Testis (tissue), 3 donors: ENCODE results near the gene MGAT3. TPM values are rescaled to one million over a fixed set of nuclear protein-coding genes. Genes with fewer than 3 reads are reported as not detected.

Experiments
- DNase-seq: peaks from one replicate; pipeline ENCODE4 v3.0.0-alpha.2; 2019
- H3K27ac ChIP-seq, 2 donors: fragments of 200-600 bp; sonication (generic); one replicate each; pipeline ENCODE4 v1.5.1; 2019
- H3K27me3 ChIP-seq: fragments of 200-600 bp; sonication (generic); one replicate; pipeline ENCODE4 v1.5.1; 2019
- H3K36me3 ChIP-seq: fragments of 200-600 bp; sonication (generic); one replicate; pipeline ENCODE4 v1.5.1; 2017; ENCODE audit warnings: low read depth; ENCODE audit errors: missing control alignments
- H3K4me1 ChIP-seq: fragments of 200-600 bp; sonication (generic); one replicate; pipeline ENCODE4 v1.5.1; 2019
- H3K4me3 ChIP-seq, 2 donors: fragments of 200-600 bp; sonication (generic); one replicate each; pipeline ENCODE4 v1.5.1; 2017 to 2019
- H3K9me3 ChIP-seq: fragments of 200-600 bp; sonication (generic); one replicate; pipeline ENCODE4 v1.5.1; 2017
- POLR2A ChIP-seq: fragments of 450-650 bp; IDR thresholded peaks from one replicate; pipeline ENCODE4 v1.6.1; 2017; ENCODE audit warnings: antibody characterized with exemption, mild to moderate bottlenecking, moderate library complexity
- whole genome bisulfite sequencing, 2 donors: methylation state at CpG; one replicate each; pipeline ENCODE4 v1.1.5; 2018; 5-methylcytosine and 5-hydroxymethylcytosine counted together
- intact Hi-C: fragments of 100-400 bp; cut with DNase I; formaldehyde crosslinking; loops from one replicate; pipeline ENCODE4 v1.15.1; 2023; ENCODE audit warnings: low total_unique reads
- polyA plus RNA-seq: library from polyadenylated mRNA; stranded (reverse); fragments of 350-450 nt; fragmentation: Illumina TruSeq; extraction: RNeasy Lipid Tissue Mini Kit (QIAGEN cat#74804); gene quantifications from one replicate; pipeline ENCODE4 v1.2.3, GENCODE V29; 2014; ENCODE audit warnings: low read depth, low replicate concordance; ENCODE audit not compliant: insufficient read depth
- total RNA-seq, 2 donors: library from RNA; depleted of rRNA; stranded (reverse); fragments of >200 nt; gene quantifications; one replicate each; pipeline ENCODE4 v1.2.3, GENCODE V29; 2016
- TF ChIP-seq, protein P1 (sequence below), 3 experiments: fragments of 450-650 bp in 2 of 3; fragments of 200-600 bp in 1 of 3; sonication (generic) in 1 of 3; IDR thresholded peaks; one replicate each; pipeline ENCODE4 v1.5.1; 2016 to 2019; ENCODE audit warnings: antibody characterized with exemption in 3 of 3, mild to moderate bottlenecking in 2 of 3, moderate library complexity in 1 of 3

The MGAT3 gene
- total and polyA plus RNA-seq, 3 donors from 2014 or later = 4.6 to 9.7 (median 6.4) TPM

DNA sequence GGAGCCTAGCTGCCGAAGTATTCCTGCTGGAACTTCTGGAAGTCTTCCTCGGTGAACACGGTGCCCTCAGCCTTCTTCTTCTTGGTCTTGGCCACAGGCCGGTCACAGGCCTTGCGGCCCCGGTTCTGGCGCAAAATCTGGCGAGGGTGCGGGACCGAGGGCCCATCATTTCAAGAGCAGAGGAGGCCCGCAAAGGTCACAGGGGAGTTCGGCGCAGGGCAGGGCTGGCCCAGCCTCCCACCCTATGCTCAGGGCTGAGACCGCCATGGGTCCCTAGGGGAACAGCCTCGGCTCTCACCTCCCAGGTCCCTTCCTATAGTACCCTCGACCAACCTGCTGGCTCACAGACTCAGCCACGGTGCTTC lies 72.7 kb downstream of the MGAT3 start:
- peak overlapping the region in 1 of 2 donors; percentile 42 for H3K27ac ChIP-seq
- TF ChIP-seq, protein P1, sequence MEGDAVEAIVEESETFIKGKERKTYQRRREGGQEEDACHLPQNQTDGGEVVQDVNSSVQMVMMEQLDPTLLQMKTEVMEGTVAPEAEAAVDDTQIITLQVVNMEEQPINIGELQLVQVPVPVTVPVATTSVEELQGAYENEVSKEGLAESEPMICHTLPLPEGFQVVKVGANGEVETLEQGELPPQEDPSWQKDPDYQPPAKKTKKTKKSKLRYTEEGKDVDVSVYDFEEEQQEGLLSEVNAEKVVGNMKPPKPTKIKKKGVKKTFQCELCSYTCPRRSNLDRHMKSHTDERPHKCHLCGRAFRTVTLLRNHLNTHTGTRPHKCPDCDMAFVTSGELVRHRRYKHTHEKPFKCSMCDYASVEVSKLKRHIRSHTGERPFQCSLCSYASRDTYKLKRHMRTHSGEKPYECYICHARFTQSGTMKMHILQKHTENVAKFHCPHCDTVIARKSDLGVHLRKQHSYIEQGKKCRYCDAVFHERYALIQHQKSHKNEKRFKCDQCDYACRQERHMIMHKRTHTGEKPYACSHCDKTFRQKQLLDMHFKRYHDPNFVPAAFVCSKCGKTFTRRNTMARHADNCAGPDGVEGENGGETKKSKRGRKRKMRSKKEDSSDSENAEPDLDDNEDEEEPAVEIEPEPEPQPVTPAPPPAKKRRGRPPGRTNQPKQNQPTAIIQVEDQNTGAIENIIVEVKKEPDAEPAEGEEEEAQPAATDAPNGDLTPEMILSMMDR (IDR thresholded peaks at IDR 0.05) = no peak
- no peak for TF ChIP-seq POLR2A
- H3K27me3 ChIP-seq = no peaks in the 10 kb centered on the region
- no peak overlapping the region for H3K4me3 ChIP-seq
- 27 to 39% methylated on average over 13 to 17 of the region's 17 CpGs for WGBS, 2 donors
- intact Hi-C loops = loop anchor here (10.0 kb wide), 2 partner anchors 215 to 355 kb away; partner anchors contain the start of gene RPL3
- no peaks in the 10 kb centered on the region for H3K9me3 ChIP-seq
- no peak for DNase-seq
- no peaks in the 10 kb centered on the region for H3K36me3 ChIP-seq
- H3K4me1 ChIP-seq = peaks cover 48% of the 10 kb centered on the region

GRCh38 chr22:39530116-39530515 lies 73.3 kb downstream of the MGAT3 start:
- 71 to 77% methylated on average over 6 of the region's 6 CpGs for WGBS, 2 donors
- no peak for DNase-seq

GRCh38 chr22:39530692-39531331 lies 74.0 kb downstream of the MGAT3 start:
- 56 to 58% methylated on average over 8 to 9 of the region's 9 CpGs for WGBS, 2 donors
- intact Hi-C loops = no loop called here
- Histone ChIP-seq H3K4me1 (peaks cover 41% of the 10 kb centered on the region), H3K4me3 (no peak overlapping the region), H3K9me3 (no peaks in the 10 kb centered on the region), H3K27me3 (no peaks in the 10 kb centered on the region), H3K36me3 (no peaks in the 10 kb centered on the region), H3K27ac (no peak overlapping the region)
- TF ChIP-seq, protein P1 (IDR thresholded peaks at IDR 0.05) = peak in 2 of 3 experiments; percentile 24 to 46
- no peak for TF ChIP-seq POLR2A
- no peak for DNase-seq

More at GRCh38 chr22:39530116-39530515, 73.3 kb downstream of the MGAT3 start:
- H3K27me3 ChIP-seq = no peaks in the 10 kb centered on the region
- H3K4me1 ChIP-seq = peaks cover 41% of the 10 kb centered on the region
- no peak overlapping the region for H3K4me3 ChIP-seq
- intact Hi-C loops = no loop called here
- H3K27ac ChIP-seq = no peak overlapping the region
- H3K9me3 ChIP-seq = no peaks in the 10 kb centered on the region
- no peak for TF ChIP-seq POLR2A
- TF ChIP-seq, protein P1 (IDR thresholded peaks at IDR 0.05) = no peak
- no peaks in the 10 kb centered on the region for H3K36me3 ChIP-seq

DNA sequence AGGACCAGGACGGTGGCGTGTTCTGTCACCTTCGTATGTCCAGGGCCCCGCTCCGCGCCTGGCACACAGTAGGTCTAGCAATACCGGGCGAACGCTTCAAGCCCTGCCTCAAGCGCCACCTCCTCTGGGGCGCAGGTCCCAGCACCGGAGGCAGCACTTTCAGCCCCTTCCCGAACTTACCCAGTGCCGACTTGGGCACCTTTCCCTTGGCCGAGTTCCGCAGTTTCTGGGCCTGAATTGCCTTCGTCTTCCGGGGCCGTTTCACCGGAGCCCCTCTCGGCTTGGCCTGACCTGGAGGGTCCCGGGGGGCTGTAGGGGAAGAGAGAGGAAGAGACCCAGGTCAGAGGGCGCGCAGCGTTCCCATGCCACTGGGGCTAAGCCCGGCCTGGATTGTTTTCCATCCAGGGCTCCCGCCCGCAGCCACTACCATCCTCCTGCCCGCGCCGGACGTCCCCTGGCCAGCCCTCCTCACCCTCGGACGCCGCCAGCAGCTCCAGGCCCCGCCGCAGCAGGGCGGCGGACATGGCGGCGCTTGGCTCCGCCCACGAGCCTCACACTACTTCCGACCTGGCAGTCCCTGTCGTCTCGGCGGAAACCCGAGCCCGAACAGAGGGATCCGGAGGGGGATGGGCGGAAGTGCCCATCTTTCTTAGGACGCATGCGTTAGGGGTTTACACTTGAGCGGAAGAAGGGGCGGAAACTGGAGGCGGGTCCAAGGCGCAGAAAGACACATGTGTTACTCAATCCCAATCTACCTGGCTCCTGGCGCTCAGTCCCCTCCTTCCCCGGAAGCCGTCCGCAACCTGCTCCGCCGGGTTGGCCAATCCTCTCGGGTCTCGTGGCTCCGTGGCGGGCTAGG lies 75.6 kb downstream of the MGAT3 start, which contains the start of gene RPS19BP1:
Gene RPS19BP1, minus strand, starts transcription at position 534 of the 859 bp plus-strand sequence. Its CDS starts 10 bp downstream, at position 524.
- Histone ChIP-seq H3K36me3 (no peaks in the 10 kb centered on the region), H3K9me3 (no peaks in the 10 kb centered on the region), H3K4me1 (peaks cover 36% of the 10 kb centered on the region), H3K4me3 (peak within 1 kb of the TSS; percentile 80 to 91), H3K27ac (peak within 1 kb of the TSS; percentile 81 to 91), H3K27me3 (no peaks in the 10 kb centered on the region)
- peak; percentile 100 for DNase-seq
- TF ChIP-seq, protein P1 (IDR thresholded peaks at IDR 0.05) = no peak
- TF ChIP-seq POLR2A = peak; percentile 70
- WGBS, 2 donors = 0 to 1% methylated on average over 26 to 67 of the region's 67 CpGs
- intact Hi-C loops = no loop called here
